Peyer's patch (tissue), 4 donors: ENCODE data around the gene SLCO3A1.

Source experiments
- POLR2A ChIP-seq, 2 donors: fragments of 450-650 bp; IDR thresholded peaks; one replicate each; pipeline ENCODE4 v1.5.1; 2017; ENCODE audit warnings: antibody characterized with exemption in 2 of 2, mild to moderate bottlenecking in 2 of 2, moderate library complexity in 2 of 2
- TF ChIP-seq, protein P1 (sequence below), 6 experiments: fragments of 450-650 bp in 4 of 6; fragments of 200-600 bp in 2 of 6; sonication (generic) in 1 of 6; IDR thresholded peaks; one replicate each; pipeline ENCODE4 v1.5.1; 2017 to 2019; ENCODE audit warnings: antibody characterized with exemption in 6 of 6, mild to moderate bottlenecking in 3 of 6, moderate library complexity in 1 of 6

DNA sequence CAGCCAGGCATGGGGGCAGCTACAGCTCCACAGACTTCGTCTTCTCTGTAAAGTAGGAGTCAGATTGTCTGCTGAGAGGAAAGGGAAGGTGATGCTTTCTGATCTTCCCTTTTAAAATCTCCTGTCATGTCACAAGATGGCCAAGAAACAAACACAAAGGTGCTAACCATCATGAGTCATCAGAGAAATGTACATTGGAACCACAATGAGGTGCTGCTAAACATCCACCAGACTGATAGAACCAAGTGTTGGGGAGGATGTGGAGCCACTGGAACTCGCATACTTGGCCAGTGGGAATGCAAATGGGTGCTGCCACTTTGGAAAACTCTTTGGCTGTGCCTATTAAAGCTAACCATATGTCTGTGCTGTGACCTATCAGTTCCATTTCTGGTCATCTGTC, 268.8 kb downstream of the SLCO3A1 start:
- TF ChIP-seq, protein P1, sequence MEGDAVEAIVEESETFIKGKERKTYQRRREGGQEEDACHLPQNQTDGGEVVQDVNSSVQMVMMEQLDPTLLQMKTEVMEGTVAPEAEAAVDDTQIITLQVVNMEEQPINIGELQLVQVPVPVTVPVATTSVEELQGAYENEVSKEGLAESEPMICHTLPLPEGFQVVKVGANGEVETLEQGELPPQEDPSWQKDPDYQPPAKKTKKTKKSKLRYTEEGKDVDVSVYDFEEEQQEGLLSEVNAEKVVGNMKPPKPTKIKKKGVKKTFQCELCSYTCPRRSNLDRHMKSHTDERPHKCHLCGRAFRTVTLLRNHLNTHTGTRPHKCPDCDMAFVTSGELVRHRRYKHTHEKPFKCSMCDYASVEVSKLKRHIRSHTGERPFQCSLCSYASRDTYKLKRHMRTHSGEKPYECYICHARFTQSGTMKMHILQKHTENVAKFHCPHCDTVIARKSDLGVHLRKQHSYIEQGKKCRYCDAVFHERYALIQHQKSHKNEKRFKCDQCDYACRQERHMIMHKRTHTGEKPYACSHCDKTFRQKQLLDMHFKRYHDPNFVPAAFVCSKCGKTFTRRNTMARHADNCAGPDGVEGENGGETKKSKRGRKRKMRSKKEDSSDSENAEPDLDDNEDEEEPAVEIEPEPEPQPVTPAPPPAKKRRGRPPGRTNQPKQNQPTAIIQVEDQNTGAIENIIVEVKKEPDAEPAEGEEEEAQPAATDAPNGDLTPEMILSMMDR (IDR thresholded peaks at IDR 0.05): no peak
- no peak for TF ChIP-seq POLR2A (IDR thresholded peaks at IDR 0.05)
